SU-DHL-6 (cell line): Measurements from ENCODE around the gene SPOCD1.

Experiments
- H2AFZ ChIP-seq: fragments of 200-600 bp; sonication (generic); 2 replicates; pipeline ENCODE4 v1.6.1; 2014; ENCODE audit warnings: low read depth, mild to moderate bottlenecking, moderate library complexity, mixed read lengths, antibody characterized with exemption, low read length; ENCODE audit not compliant: severe bottlenecking
- H3F3A ChIP-seq: fragments of 200-600 bp; shearing (Covaris generic); 2 replicates; pipeline ENCODE4 v1.6.0; 2016; ENCODE audit warnings: antibody characterized with exemption, mild to moderate bottlenecking; ENCODE audit not compliant: insufficient read depth
- H3K27ac ChIP-seq: fragments of 200-600 bp; sonication (generic); 2 replicates; pipeline ENCODE4 v1.5.1; 2016; ENCODE audit warnings: low read depth, mild to moderate bottlenecking, low read length, moderate library complexity, mixed read lengths
- H3K27me3 ChIP-seq: fragments of 200-600 bp; sonication (generic), shearing (Covaris generic); 2 replicates; pipeline ENCODE4 v1.6.0; 2014; ENCODE audit warnings: mild to moderate bottlenecking, low read length
- H3K36me3 ChIP-seq: fragments of 200-600 bp; sonication (generic); 2 replicates; pipeline ENCODE4 v1.6.1; 2014; ENCODE audit warnings: mild to moderate bottlenecking, low read length, mixed read lengths
- H3K4me2 ChIP-seq: fragments of 300-600, 200-600 bp; shearing (Covaris generic), sonication (generic); 2 replicates; pipeline ENCODE4 v1.6.0; 2014; ENCODE audit warnings: low read length, low read depth, mild to moderate bottlenecking; ENCODE audit not compliant: poor library complexity, severe bottlenecking
- H3K4me3 ChIP-seq: fragments of 200-600 bp; sonication (generic); 2 replicates; pipeline ENCODE4 v1.5.1; 2014; ENCODE audit warnings: antibody characterized with exemption, low read length, mild to moderate bottlenecking, mixed read lengths; ENCODE audit not compliant: insufficient read depth, poor library complexity, severe bottlenecking
- H3K79me2 ChIP-seq: fragments of 200-600 bp; sonication (generic); 2 replicates; pipeline ENCODE4 v1.6.1; 2014; ENCODE audit warnings: mild to moderate bottlenecking, low read length, moderate library complexity; ENCODE audit not compliant: insufficient read depth
- H3K9ac ChIP-seq: fragments of 200-600 bp; sonication (generic); 2 replicates; pipeline ENCODE4 v1.7.0; 2014; ENCODE audit warnings: mild to moderate bottlenecking, low read length
- H3K9me2 ChIP-seq: fragments of 200-600 bp; sonication (generic); replicated peaks from 2 replicates; pipeline ENCODE4 v1.6.1; 2014; ENCODE audit warnings: low read length; ENCODE audit not compliant: insufficient read depth
- H3K9me3 ChIP-seq: fragments of 200-600 bp; sonication (generic); 2 replicates; pipeline ENCODE4 v1.6.1; 2014; ENCODE audit warnings: low read length, mixed read lengths; ENCODE audit not compliant: insufficient read depth
- H4K20me1 ChIP-seq: fragments of 200-600 bp; sonication (generic); 2 replicates; pipeline ENCODE4 v1.6.1; 2014; ENCODE audit warnings: low read depth, mild to moderate bottlenecking, antibody characterized with exemption, low read length, moderate library complexity, mixed read lengths
- EZH2phosphoT487 ChIP-seq: fragments of 200-600 bp; sonication (generic), shearing (Covaris generic); conservative IDR thresholded peaks from 2 replicates; pipeline ENCODE4 v1.6.1; 2018; ENCODE audit warnings: mild to moderate bottlenecking, antibody characterized with exemption, low read length, moderate library complexity, mixed read lengths
- TF ChIP-seq, protein P1 (sequence below): fragments of 200-600 bp; sonication (generic); IDR thresholded peaks from one replicate; pipeline ENCODE4 v1.5.1; 2017; ENCODE audit warnings: antibody characterized with exemption, mild to moderate bottlenecking, low read length, moderate library complexity; ENCODE audit not compliant: insufficient read depth, poor library complexity, severe bottlenecking

The SPOCD1 gene

GRCh38 chr1:31788138-31788824 lies 27.5 kb downstream of the SPOCD1 start:
- no peak for TF ChIP-seq EZH2phosphoT487
- TF ChIP-seq, protein P1, sequence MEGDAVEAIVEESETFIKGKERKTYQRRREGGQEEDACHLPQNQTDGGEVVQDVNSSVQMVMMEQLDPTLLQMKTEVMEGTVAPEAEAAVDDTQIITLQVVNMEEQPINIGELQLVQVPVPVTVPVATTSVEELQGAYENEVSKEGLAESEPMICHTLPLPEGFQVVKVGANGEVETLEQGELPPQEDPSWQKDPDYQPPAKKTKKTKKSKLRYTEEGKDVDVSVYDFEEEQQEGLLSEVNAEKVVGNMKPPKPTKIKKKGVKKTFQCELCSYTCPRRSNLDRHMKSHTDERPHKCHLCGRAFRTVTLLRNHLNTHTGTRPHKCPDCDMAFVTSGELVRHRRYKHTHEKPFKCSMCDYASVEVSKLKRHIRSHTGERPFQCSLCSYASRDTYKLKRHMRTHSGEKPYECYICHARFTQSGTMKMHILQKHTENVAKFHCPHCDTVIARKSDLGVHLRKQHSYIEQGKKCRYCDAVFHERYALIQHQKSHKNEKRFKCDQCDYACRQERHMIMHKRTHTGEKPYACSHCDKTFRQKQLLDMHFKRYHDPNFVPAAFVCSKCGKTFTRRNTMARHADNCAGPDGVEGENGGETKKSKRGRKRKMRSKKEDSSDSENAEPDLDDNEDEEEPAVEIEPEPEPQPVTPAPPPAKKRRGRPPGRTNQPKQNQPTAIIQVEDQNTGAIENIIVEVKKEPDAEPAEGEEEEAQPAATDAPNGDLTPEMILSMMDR: no peak
- Histone ChIP-seq H2AFZ (peak overlapping the region; percentile 61), H3K9me2 (no peaks in the 10 kb centered on the region), H4K20me1 (no peaks in the 10 kb centered on the region), H3K27ac (peak overlapping the region; percentile 49), H3F3A (peaks cover 12% of the 10 kb centered on the region), H3K27me3 (no peaks in the 10 kb centered on the region), H3K79me2 (no peaks in the 10 kb centered on the region), H3K9ac (peak overlapping the region; percentile 49), H3K9me3 (no peaks in the 10 kb centered on the region), H3K4me3 (peak overlapping the region; percentile 51), H3K4me2 (peak overlapping the region; percentile 65), H3K36me3 (no peaks in the 10 kb centered on the region)

DNA sequence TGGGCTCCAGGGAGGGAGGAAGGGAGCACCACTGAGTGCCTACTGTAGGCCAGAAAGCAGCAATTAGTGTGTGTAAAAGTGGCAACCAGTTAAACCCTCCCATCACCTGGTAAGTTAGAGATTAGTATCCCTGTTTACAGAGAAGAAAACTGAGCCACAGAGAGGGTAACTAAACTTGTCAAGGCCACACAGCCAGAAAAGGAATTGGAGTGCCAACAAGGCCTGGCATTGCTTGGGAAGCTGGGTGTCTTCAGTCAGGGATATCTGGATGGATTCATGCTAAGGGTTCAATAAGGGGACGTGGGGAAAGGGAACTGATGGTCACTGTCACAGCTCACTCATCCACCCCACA lies 28.1 kb downstream of the SPOCD1 start:
- Histone ChIP-seq H3K4me3 (no peak overlapping the region), H3K9me3 (no peaks in the 10 kb centered on the region), H3F3A (peaks cover 12% of the 10 kb centered on the region), H3K27ac (peak overlapping the region; percentile 32), H4K20me1 (no peaks in the 10 kb centered on the region), H3K36me3 (no peaks in the 10 kb centered on the region), H3K79me2 (no peaks in the 10 kb centered on the region), H2AFZ (no peak overlapping the region), H3K9ac (peak overlapping the region; percentile 49; the same call in 1 of the 2 replicates), H3K27me3 (no peaks in the 10 kb centered on the region), H3K9me2 (no peaks in the 10 kb centered on the region), H3K4me2 (peak overlapping the region; percentile 65)
- no peak for TF ChIP-seq EZH2phosphoT487
- TF ChIP-seq, protein P1: no peak

DNA sequence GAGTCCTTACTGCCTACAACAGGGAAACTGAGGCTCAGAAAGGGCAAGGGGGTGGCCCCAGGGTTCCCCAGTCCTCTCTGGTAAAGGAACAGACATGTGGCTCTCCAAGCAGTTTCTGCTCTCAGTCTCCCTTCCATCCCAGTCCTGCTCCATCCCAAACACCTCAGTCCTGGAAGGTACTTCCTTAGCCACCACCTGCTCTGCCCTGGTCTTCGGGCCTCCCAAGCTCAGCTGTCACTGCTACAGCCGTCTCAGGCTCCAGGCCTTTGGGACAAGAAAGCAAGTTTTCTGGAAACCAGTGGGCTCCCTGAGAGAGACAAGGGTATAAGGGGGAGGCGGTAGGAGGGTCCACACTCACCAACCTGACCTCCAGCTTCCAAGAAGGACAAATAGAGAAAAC lies 28.6 kb downstream of the SPOCD1 start:
- no peak overlapping the region for H3K9ac ChIP-seq
- H3K27ac ChIP-seq: peak overlapping the region; percentile 32; the same call in 1 of the 2 replicates
- TF ChIP-seq, protein P1: no peak
- TF ChIP-seq EZH2phosphoT487: no peak
- H3K9me3 ChIP-seq: no peaks in the 10 kb centered on the region
- H3K4me2 ChIP-seq: no peak overlapping the region
- H4K20me1 ChIP-seq: no peaks in the 10 kb centered on the region
- H3K4me3 ChIP-seq: no peak overlapping the region
- no peaks in the 10 kb centered on the region for H3K9me2 ChIP-seq
- H3K36me3 ChIP-seq: no peaks in the 10 kb centered on the region
- no peak overlapping the region for H2AFZ ChIP-seq
- H3F3A ChIP-seq: peaks cover 12% of the 10 kb centered on the region
- no peaks in the 10 kb centered on the region for H3K79me2 ChIP-seq
- H3K27me3 ChIP-seq: no peaks in the 10 kb centered on the region
